Heart left ventricle (tissue), 16 donors: ENCODE data around the gene MTPN. TPM values are rescaled to one million over a fixed set of nuclear protein-coding genes. Genes with fewer than 3 reads are reported as not detected.
A peak's percentile ranks its signal among the peaks of the same experiment; 100 is the strongest.

Experiments used
- ATAC-seq, 4 donors: fragments of 200-7000 bp; cut with Tn5 transposase; one replicate each; pipeline ENCODE4 v1.9.1; 2020 to 2022; ENCODE audit warnings: moderate library complexity in 4 of 4, mild to moderate bottlenecking in 3 of 4, moderate number of reproducible peaks in 1 of 4
- DNase-seq, 5 donors: peaks; one replicate each; pipeline ENCODE4 v3.0.0-alpha.2; 2020
- H3K27ac ChIP-seq, 12 donors: fragments of 200-600 bp; sonication (generic) in 4 of 12; one replicate each; pipeline versions ENCODE4 v1.5.0 to v1.8.0; 2016 to 2022; ENCODE audit warnings: mild to moderate bottlenecking in 2 of 12
- H3K27me3 ChIP-seq, 9 donors: fragments of 200-600 bp; sonication (generic) in 2 of 9; one replicate each; pipeline versions ENCODE4 v1.5.1 to v1.8.0; 2016 to 2022; ENCODE audit warnings: mild to moderate bottlenecking in 3 of 9
- H3K36me3 ChIP-seq, 9 donors: fragments of 200-600 bp; sonication (generic) in 2 of 9; one replicate each; pipeline versions ENCODE4 v1.5.0 to v1.8.0; 2018 to 2022; ENCODE audit warnings: mild to moderate bottlenecking in 2 of 9
- H3K4me1 ChIP-seq, 12 donors: fragments of 200-600 bp; sonication (generic) in 4 of 12; one replicate each; pipeline versions ENCODE4 v1.5.0 to v1.8.0; 2016 to 2022; ENCODE audit warnings: mild to moderate bottlenecking in 3 of 12
- H3K4me3 ChIP-seq, 12 donors: fragments of 200-600 bp; sonication (generic) in 4 of 12; one replicate each; pipeline versions ENCODE4 v1.5.0 to v1.8.0; 2017 to 2022; ENCODE audit warnings: mild to moderate bottlenecking in 9 of 12, moderate library complexity in 4 of 12
- H3K9me3 ChIP-seq, 12 donors: fragments of 200-600 bp; sonication (generic) in 4 of 12; one replicate each; pipeline versions ENCODE4 v1.5.0 to v1.8.0; 2016 to 2022; ENCODE audit warnings: mild to moderate bottlenecking in 1 of 12
- POLR2A ChIP-seq, 2 donors: fragments of 450-650 bp; IDR thresholded peaks; one replicate each; pipeline ENCODE4 v1.6.1; 2017; ENCODE audit warnings: antibody characterized with exemption in 2 of 2, mild to moderate bottlenecking in 2 of 2, moderate library complexity in 2 of 2
- WGBS, 4 donors: extraction: QIAGEN DNeasy Blood & Tissue Kit in 2 of 4; methylation state at CpG; one replicate each; pipeline versions ENCODE4 v1.1.5 to v1.1.7; 2013 to 2018; 5-methylcytosine and 5-hydroxymethylcytosine counted together
- intact Hi-C, 10 donors: fragments of 100-400 bp; cut with DNase I; formaldehyde crosslinking; loops; one replicate each; pipeline versions ENCODE4 v1.11.1 to v1.14.2; 2022
- polyA plus RNA-seq, 2 donors: library from polyadenylated mRNA; stranded (reverse); fragments of 200-250 nt; gene quantifications; one replicate each; pipeline ENCODE4 v1.2.3, GENCODE V29; 2013
- total RNA-seq, 9 donors: library from RNA; depleted of rRNA in 2 of 9; stranded (reverse); fragments of >200 nt in 2 of 9; fragmentation: NEBNext Ultra II Directional in 3 of 9; extraction: Animal tissue kit (Norgen Biotek cat#: 25700) in 3 of 9; gene quantifications; one replicate each; pipeline versions ENCODE4 v1.1.0 to v1.2.4, GENCODE V29; 2016 to 2023
- TF ChIP-seq, protein P1 (sequence below), 12 donors: fragments of 200-600 bp; sonication (generic) in 4 of 12; IDR thresholded peaks; one replicate each; pipeline versions ENCODE4 v1.5.0 to v1.8.0; 2018 to 2022; ENCODE audit warnings: antibody characterized with exemption in 12 of 12, mild to moderate bottlenecking in 5 of 12
- donor health status: ischemic (EF 13 %, LVEDD 7.1; RV severe dilation, severe dysfunction).
- donor health status: healthy with polysubstance abuse.
- donor health status: DM: no; HTN: yes; CAD: no.
- donor health status: DM: no; HTN: no; CAD: no.
- donor health status: ischemic (EF 25% LVEDD 6.9; RV normal size, moderate dysfunction).
- donor health status: ischemic (EF 25% LVEDD 5.7; RV mildly dilated, moderate dysfunction).
- donor health status: healthy.
- donor health status: DM: yes; HTN: yes; CAD: no.
- donor health status: ischemic (EF 35%, LVEDD 5.7; RV mildly dilated, moderate dysfunction).
- donor health status: nonischemic (EF 11% LVEDD 7.7; RV severe dilation, severe dysfunction).
- donor health status: DM: yes; HTN: yes; CAD: no.
- donor health status: PGD.
- donor health status: ischemic (EF 29% LVEDD 5.4; RV normal size, mild dysfunction).
- donor health status: nonischemic (EF 23%, LVEDD 6.1; RV moderate dilation, normal function).

The MTPN gene
- total and polyA plus RNA-seq, 11 donors: 22.1 to 130 (median 90.4) TPM

- no peaks in the 10 kb centered on the region for H3K9me3 ChIP-seq
- WGBS, 4 donors: 58 to 73% (median 68%) methylated on average over 1 of the region's 1 CpG
- ATAC-seq (no peak), DNase-seq (no peak)
- peaks cover 0 to 32% (median 7%) of the 10 kb centered on the region in 9 donors for H3K36me3 ChIP-seq
- no peak for TF ChIP-seq POLR2A (IDR thresholded peaks at IDR 0.05)
- TF ChIP-seq, protein P1, sequence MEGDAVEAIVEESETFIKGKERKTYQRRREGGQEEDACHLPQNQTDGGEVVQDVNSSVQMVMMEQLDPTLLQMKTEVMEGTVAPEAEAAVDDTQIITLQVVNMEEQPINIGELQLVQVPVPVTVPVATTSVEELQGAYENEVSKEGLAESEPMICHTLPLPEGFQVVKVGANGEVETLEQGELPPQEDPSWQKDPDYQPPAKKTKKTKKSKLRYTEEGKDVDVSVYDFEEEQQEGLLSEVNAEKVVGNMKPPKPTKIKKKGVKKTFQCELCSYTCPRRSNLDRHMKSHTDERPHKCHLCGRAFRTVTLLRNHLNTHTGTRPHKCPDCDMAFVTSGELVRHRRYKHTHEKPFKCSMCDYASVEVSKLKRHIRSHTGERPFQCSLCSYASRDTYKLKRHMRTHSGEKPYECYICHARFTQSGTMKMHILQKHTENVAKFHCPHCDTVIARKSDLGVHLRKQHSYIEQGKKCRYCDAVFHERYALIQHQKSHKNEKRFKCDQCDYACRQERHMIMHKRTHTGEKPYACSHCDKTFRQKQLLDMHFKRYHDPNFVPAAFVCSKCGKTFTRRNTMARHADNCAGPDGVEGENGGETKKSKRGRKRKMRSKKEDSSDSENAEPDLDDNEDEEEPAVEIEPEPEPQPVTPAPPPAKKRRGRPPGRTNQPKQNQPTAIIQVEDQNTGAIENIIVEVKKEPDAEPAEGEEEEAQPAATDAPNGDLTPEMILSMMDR (IDR thresholded peaks at IDR 0.05): no peak
- H3K4me1 ChIP-seq: peaks cover 2 to 83% (median 35%) of the 10 kb centered on the region in 12 donors
- intact Hi-C loops: loop anchor here in 2 of 10 donors (10.0 kb wide), 1 partner anchor 306 kb away; the partner anchor contains the start of gene STMP1 (in 2 of the 2)
- no peak overlapping the region for H3K4me3 ChIP-seq
- H3K27me3 ChIP-seq: no peaks in the 10 kb centered on the region
- peak overlapping the region in 1 of 12 donors; percentile 70 for H3K27ac ChIP-seq
Observed at GRCh38 chr7:135970682-135971365, 6.3 kb downstream of the MTPN start.

DNA sequence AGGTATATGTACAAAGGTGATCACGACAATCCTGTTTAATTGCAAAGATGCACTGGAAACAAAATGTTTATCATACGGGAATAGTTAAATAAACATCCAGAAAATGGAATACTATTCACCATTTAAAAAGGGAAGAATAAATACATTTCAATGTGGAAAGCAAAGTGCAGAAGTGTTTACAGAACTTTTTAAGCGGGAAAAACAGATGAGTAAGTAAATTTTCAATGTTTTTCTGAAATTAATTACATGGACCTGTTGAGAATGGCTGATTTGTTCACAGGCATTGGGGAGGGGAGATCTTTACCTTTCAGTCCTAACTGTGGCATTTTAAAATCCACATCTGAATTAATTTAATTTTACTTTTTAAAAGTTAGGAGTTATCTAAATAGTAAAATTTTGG, 7.1 kb downstream of the MTPN start:
- no peaks in the 10 kb centered on the region for H3K27me3 ChIP-seq
- no peak overlapping the region for H3K4me3 ChIP-seq
- no peaks in the 10 kb centered on the region for H3K9me3 ChIP-seq
- intact Hi-C loops: loop anchor here in 2 of 10 donors (10.0 kb wide), 1 partner anchor 305 kb away; the partner anchor contains the start of gene STMP1 (in 2 of the 2)
- DNase-seq: no peak
- H3K36me3 ChIP-seq: peaks cover 0 to 32% (median 7%) of the 10 kb centered on the region in 9 donors
- ATAC-seq: no peak
- H3K4me1 ChIP-seq: peaks cover 0 to 83% (median 34%) of the 10 kb centered on the region in 12 donors
- TF ChIP-seq POLR2A (IDR thresholded peaks at IDR 0.05): no peak
- TF ChIP-seq, protein P1 (IDR thresholded peaks at IDR 0.05): no peak
- peak overlapping the region in 1 of 12 donors; percentile 70 for H3K27ac ChIP-seq
- WGBS, 4 donors: 96 to 99% (median 97%) methylated on average over 3 of the region's 3 CpGs

DNA sequence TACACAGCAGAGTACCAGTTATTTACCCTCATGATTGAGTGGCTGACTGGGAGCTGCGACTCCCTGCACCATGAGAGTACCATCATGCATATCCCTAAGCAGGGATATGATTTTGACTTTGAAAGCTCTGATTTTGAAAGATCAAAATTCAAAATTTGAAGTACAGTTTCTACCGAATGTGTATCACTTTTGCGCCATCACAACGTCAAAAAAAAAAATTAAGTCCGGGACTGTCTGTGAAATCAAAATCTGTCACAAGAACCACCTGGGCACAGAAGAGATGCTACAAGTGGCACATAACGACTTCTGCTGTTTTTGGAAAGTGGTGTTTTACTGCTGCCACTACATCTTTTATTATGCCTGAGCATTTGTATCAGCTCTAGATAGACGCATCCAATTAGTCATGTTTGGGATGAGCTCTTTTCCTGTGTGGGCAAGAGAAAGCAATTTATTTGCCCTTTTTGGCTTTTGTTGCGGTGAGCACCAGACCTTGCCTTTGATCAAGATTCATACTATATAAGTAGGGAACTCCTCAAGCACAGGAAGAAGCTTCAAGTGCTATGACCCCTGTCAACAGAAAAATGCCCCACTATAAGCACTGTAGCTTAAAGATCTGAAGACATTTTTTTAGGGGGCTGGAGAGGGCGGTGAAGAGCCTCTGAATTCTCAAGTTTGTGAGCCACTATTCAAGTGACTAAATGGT, 10.7 kb downstream of the MTPN start:
- Histone ChIP-seq H3K4me3 (no peak overlapping the region), H3K27me3 (no peaks in the 10 kb centered on the region), H3K36me3 (peaks cover 0 to 22% (median 7%) of the 10 kb centered on the region in 9 donors), H3K9me3 (no peaks in the 10 kb centered on the region), H3K4me1 (peaks cover 3 to 86% (median 24%) of the 10 kb centered on the region in 12 donors), H3K27ac (no peak overlapping the region)
- TF ChIP-seq, protein P1 (IDR thresholded peaks at IDR 0.05): no peak
- no peak for TF ChIP-seq POLR2A (IDR thresholded peaks at IDR 0.05)
- 87 to 95% (median 90%) methylated on average over 9 of the region's 9 CpGs for WGBS, 4 donors
- intact Hi-C loops: loop anchor here in 1 of 10 donors (5.0 kb wide), 1 partner anchor 34 kb away; no protein-coding TSS in a partner anchor
- no peak for DNase-seq
- no peak for ATAC-seq

DNA sequence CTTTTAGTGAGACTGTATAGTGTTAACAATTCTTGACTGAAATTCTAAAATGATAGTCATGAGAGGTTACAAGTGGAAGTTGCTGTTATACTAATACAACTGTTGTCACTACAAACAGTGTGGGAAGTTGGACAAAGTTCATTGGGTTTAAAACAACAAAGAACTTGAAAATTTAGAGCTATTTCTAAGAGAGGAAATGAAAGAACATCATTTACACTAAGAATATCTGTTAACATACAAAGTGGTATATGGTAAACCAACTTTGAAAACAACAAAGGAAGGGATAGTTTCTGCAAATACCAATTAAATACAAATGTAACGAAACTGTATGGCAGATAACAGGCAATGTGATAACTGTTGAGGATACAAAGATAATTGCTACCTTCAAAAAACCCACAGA, 11.6 kb downstream of the MTPN start:
- intact Hi-C loops: loop anchor here in 1 of 10 donors (5.0 kb wide), 1 partner anchor 33 kb away; no protein-coding TSS in a partner anchor
- peaks cover 0 to 86% (median 29%) of the 10 kb centered on the region in 12 donors for H3K4me1 ChIP-seq
- DNase-seq: no peak
- H3K9me3 ChIP-seq: no peaks in the 10 kb centered on the region
- H3K36me3 ChIP-seq: peaks cover 0 to 16% (median 0%) of the 10 kb centered on the region in 9 donors
- 59 to 65% (median 60%) methylated on average over 1 of the region's 1 CpG for WGBS, 4 donors
- no peak overlapping the region for H3K4me3 ChIP-seq
- H3K27ac ChIP-seq: no peak overlapping the region
- peak in 1 of 4 donors; percentile 20 for ATAC-seq
- TF ChIP-seq POLR2A (IDR thresholded peaks at IDR 0.05): no peak
- TF ChIP-seq, protein P1 (IDR thresholded peaks at IDR 0.05): no peak
- H3K27me3 ChIP-seq: no peaks in the 10 kb centered on the region
